K562 (cell line): ENCODE results near the gene FBXO46. TPM values are rescaled to one million over a fixed set of nuclear protein-coding genes. Genes with fewer than 3 reads are reported as not detected.
A peak's percentile ranks its signal among the peaks of the same experiment; 100 is the strongest.

Source experiments
- BACH1 ChIP-seq: fragments of 200-800 bp; sonication (Bioruptor generic); IDR thresholded peaks from 2 replicates; pipeline ENCODE4 v1.6.1; 2016; ENCODE audit warnings: missing genetic modification characterization, missing compliant biosample characterization
- BRD4 ChIP-seq: fragments of 200-600 bp; sonication (generic); IDR thresholded peaks from 2 replicates; pipeline ENCODE4 v1.6.1; 2017; ENCODE audit warnings: inconsistent platforms
- CEBPG ChIP-seq, 3 experiments: fragments of 200-800 bp in 1 of 3; sonication (Bioruptor generic) in 1 of 3; sonication (generic) in 1 of 3; formaldehyde crosslinking in 1 of 3; IDR thresholded peaks in 2 of 3; conservative IDR thresholded peaks in 1 of 3; 2 replicates each; pipeline versions ENCODE4 v1.6.1 to v1.8.0; 2016 to 2022; ENCODE audit warnings: missing compliant biosample characterization in 2 of 3, missing genetic modification characterization in 2 of 3, mild to moderate bottlenecking in 1 of 3, missing genetic modification reagents in 1 of 3
- CREB1 ChIP-seq, 2 experiments: sonication (generic) in 1 of 2; formaldehyde crosslinking in 1 of 2; IDR thresholded peaks; 2 replicates each; pipeline versions ENCODE4 v1.6.1 to v1.8.0; 2012 to 2022; ENCODE audit warnings: inconsistent platforms in 1 of 2, mild to moderate bottlenecking in 1 of 2, missing genetic modification reagents in 1 of 2, moderate library complexity in 1 of 2
- ETV5 ChIP-seq: sonication (generic); formaldehyde crosslinking; IDR thresholded peaks from 2 replicates; pipeline ENCODE4 v1.4.0; 2020; ENCODE audit warnings: low read depth, mild to moderate bottlenecking, missing genetic modification reagents
- HDAC8 ChIP-seq: fragments of 450-650 bp; IDR thresholded peaks from 2 replicates; pipeline ENCODE4 v1.6.1; 2016; ENCODE audit warnings: mild to moderate bottlenecking, missing genetic modification characterization, moderate library complexity, missing compliant biosample characterization
- HNRNPH1 ChIP-seq: fragments of 200-400 bp; formaldehyde crosslinking; optimal IDR thresholded peaks from 2 replicates; pipeline ENCODE3; 2017; ENCODE audit warnings: low read depth, mild to moderate bottlenecking, low read length, moderate library complexity
- KAT8 ChIP-seq: fragments of 450-650 bp; IDR thresholded peaks from 2 replicates; pipeline ENCODE4 v1.6.1; 2016; ENCODE audit warnings: low read depth, mild to moderate bottlenecking
- MCM2 ChIP-seq: fragments of 450-650 bp; IDR thresholded peaks from 2 replicates; pipeline ENCODE4 v1.6.1; 2017; ENCODE audit warnings: low read depth, mild to moderate bottlenecking
- NFXL1 ChIP-seq: fragments of 450-650 bp; formaldehyde crosslinking; IDR thresholded peaks from 2 replicates; pipeline ENCODE4 v1.4.0; 2021; ENCODE audit warnings: mild to moderate bottlenecking
- RBM14 ChIP-seq: fragments of 200-400 bp; formaldehyde crosslinking; IDR thresholded peaks from 2 replicates; pipeline ENCODE4 v1.6.1; 2018; ENCODE audit warnings: low read depth, mild to moderate bottlenecking, low read length, moderate library complexity, borderline replicate concordance; ENCODE audit not compliant: insufficient read depth
- RBM34 ChIP-seq: fragments of 200-400 bp; formaldehyde crosslinking; IDR thresholded peaks from 2 replicates; pipeline ENCODE4 v1.6.1; 2018; ENCODE audit warnings: low read length, borderline replicate concordance; ENCODE audit not compliant: insufficient read depth
- STAG1 ChIP-seq: sonication (generic); formaldehyde crosslinking; IDR thresholded peaks from 2 replicates; pipeline ENCODE4 v1.5.0; 2020; ENCODE audit warnings: missing genetic modification reagents, borderline replicate concordance
- TCF3 ChIP-seq: sonication (generic); formaldehyde crosslinking; IDR thresholded peaks from 2 replicates; pipeline ENCODE4 v1.4.0; 2020; ENCODE audit warnings: mild to moderate bottlenecking, missing genetic modification reagents
- TRIM24 ChIP-seq, 2 experiments: fragments of 450-650 bp; IDR thresholded peaks; 2 replicates each; pipeline ENCODE4 v1.6.1; 2016
- ZNF124 ChIP-seq: sonication (generic); formaldehyde crosslinking; IDR thresholded peaks from 2 replicates; pipeline ENCODE4 v1.8.1; 2022; ENCODE audit warnings: missing genetic modification reagents
- ZNF282 ChIP-seq: sonication (generic); formaldehyde crosslinking; IDR thresholded peaks from 2 replicates; pipeline ENCODE4 v1.8.1; 2023; ENCODE audit warnings: missing genetic modification reagents
- ZNF384 ChIP-seq: IDR thresholded peaks from 2 replicates; pipeline ENCODE4 v1.6.1; 2012; ENCODE audit warnings: low read depth, low read length, improper control_type of control experiment
- polyA plus RNA-seq, 8 experiments: library from polyadenylated mRNA; depleted of rRNA in 4 of 8; stranded (reverse) in 5 of 8; unstranded in 3 of 8; fragments of >200 nt; fragmentation: Nextera tagmentation in 2 of 8; fragmentation: Illumina TruSeq in 1 of 8; extraction: Ambion mirVana in 2 of 8; extraction: Trizol in 1 of 8; gene quantifications; 2 replicates each; pipeline versions ENCODE4 v1.2.1 to v1.2.3, GENCODE V29; 2011 to 2014; ENCODE audit warnings: inconsistent platforms in 1 of 8, missing spikeins in 1 of 8
- total RNA-seq, 7 experiments: library from RNA; depleted of rRNA in 6 of 7; stranded (reverse); fragments of >200 nt in 6 of 7; fragmentation: Illumina TruSeq in 2 of 7; extraction: Trizol in 2 of 7; gene quantifications; 2 replicates each; pipeline versions ENCODE4 v1.2.1 to v1.2.3, GENCODE V29; 2011 to 2021; ENCODE audit warnings: low replicate concordance in 1 of 7
- TF ChIP-seq, protein P1 (sequence below): sonication (generic); formaldehyde crosslinking; IDR thresholded peaks from 2 replicates; pipeline ENCODE4 v1.8.0; 2023; ENCODE audit warnings: missing genetic modification reagents, mild to moderate bottlenecking, borderline replicate concordance
- TF ChIP-seq, protein P2 (sequence below), 2 experiments: fragments of 450-650 bp; IDR thresholded peaks; 2 replicates each; pipeline ENCODE4 v1.6.1; 2016

The FBXO46 gene
- total and polyA plus RNA-seq, 9 of the 15 experiments (the other 6 are each of a cell fraction or from before 2014, with no cell fraction given): 1.5 to 36.1 (median 7.3) TPM

DNA sequence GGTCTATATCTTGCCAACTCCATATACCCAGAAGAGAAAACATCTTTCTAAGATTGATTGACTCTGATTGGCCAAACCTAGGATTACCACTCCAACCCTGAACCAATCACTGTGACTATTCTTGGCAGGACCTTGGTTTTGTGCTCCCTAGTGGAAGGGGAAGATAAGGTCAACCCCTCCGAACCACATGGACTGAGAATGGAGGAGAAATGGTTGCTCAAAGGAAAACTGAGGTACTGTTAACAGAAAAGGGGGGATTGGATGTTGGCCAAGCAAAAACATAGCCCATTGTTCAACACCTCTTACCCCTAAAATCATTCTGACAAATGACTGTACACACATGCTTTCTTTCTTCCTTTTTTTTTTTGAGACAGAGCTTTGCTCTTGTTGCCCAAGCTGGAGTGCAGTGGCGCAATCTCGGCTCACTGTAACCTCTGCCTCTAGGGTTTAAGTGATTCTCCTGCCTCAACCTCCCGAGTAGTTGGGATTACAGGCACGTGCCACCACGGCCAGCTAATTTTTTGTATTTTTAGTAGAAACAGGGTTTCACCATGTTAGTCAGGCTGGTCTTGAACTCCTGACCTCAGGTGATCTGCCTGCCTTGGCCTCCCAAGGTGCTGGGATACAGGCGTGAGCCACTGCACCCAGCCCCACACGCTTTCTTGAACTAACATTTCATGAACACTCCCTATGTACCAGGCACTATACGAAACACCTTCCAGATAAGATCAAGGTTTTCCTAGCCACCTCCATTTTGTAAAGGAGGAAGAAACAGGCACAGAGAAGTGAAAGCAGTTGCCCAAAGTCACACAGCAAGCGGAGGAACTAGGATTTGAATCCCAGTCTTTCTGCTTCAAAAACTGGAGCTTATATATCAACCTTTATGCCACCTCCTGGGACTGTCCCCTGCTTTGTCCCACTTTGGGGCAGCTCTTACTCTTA, 9.1 kb upstream of the FBXO46 start (continued):
- no peak for TF ChIP-seq HNRNPH1
- no peak for TF ChIP-seq RBM14
- TF ChIP-seq, protein P1, sequence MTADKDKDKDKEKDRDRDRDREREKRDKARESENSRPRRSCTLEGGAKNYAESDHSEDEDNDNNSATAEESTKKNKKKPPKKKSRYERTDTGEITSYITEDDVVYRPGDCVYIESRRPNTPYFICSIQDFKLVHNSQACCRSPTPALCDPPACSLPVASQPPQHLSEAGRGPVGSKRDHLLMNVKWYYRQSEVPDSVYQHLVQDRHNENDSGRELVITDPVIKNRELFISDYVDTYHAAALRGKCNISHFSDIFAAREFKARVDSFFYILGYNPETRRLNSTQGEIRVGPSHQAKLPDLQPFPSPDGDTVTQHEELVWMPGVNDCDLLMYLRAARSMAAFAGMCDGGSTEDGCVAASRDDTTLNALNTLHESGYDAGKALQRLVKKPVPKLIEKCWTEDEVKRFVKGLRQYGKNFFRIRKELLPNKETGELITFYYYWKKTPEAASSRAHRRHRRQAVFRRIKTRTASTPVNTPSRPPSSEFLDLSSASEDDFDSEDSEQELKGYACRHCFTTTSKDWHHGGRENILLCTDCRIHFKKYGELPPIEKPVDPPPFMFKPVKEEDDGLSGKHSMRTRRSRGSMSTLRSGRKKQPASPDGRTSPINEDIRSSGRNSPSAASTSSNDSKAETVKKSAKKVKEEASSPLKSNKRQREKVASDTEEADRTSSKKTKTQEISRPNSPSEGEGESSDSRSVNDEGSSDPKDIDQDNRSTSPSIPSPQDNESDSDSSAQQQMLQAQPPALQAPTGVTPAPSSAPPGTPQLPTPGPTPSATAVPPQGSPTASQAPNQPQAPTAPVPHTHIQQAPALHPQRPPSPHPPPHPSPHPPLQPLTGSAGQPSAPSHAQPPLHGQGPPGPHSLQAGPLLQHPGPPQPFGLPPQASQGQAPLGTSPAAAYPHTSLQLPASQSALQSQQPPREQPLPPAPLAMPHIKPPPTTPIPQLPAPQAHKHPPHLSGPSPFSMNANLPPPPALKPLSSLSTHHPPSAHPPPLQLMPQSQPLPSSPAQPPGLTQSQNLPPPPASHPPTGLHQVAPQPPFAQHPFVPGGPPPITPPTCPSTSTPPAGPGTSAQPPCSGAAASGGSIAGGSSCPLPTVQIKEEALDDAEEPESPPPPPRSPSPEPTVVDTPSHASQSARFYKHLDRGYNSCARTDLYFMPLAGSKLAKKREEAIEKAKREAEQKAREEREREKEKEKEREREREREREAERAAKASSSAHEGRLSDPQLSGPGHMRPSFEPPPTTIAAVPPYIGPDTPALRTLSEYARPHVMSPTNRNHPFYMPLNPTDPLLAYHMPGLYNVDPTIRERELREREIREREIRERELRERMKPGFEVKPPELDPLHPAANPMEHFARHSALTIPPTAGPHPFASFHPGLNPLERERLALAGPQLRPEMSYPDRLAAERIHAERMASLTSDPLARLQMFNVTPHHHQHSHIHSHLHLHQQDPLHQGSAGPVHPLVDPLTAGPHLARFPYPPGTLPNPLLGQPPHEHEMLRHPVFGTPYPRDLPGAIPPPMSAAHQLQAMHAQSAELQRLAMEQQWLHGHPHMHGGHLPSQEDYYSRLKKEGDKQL (CRISPR knock-in tag): no peak
- TF ChIP-seq NFXL1: no peak
- no peak for TF ChIP-seq ZNF124
- TF ChIP-seq, protein P2, sequence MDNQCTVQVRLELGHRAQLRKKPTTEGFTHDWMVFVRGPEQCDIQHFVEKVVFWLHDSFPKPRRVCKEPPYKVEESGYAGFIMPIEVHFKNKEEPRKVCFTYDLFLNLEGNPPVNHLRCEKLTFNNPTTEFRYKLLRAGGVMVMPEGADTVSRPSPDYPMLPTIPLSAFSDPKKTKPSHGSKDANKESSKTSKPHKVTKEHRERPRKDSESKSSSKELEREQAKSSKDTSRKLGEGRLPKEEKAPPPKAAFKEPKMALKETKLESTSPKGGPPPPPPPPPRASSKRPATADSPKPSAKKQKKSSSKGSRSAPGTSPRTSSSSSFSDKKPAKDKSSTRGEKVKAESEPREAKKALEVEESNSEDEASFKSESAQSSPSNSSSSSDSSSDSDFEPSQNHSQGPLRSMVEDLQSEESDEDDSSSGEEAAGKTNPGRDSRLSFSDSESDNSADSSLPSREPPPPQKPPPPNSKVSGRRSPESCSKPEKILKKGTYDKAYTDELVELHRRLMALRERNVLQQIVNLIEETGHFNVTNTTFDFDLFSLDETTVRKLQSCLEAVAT (IDR thresholded peaks at IDR 0.05): no peak; a peak in 2 of 4 replicates
- no peak for TF ChIP-seq ETV5 (CRISPR knock-in tag)
- TF ChIP-seq BACH1 (tag): peak; percentile 70
- no peak for TF ChIP-seq ZNF282 (CRISPR knock-in tag)
- no peak for TF ChIP-seq RBM34
- peak; percentile 75; the same call in 1 of the 2 replicates for TF ChIP-seq KAT8
- no peak for TF ChIP-seq MCM2
- TF ChIP-seq BRD4: peak; percentile 92
- TF ChIP-seq TCF3 (CRISPR knock-in tag): no peak; the same call in 1 of the 2 replicates
- peak; percentile 81 for TF ChIP-seq HDAC8 (tag)
- TF ChIP-seq CEBPG (CRISPR knock-in tag; IDR thresholded peaks at IDR 0.05): peak; percentile 71
- TF ChIP-seq CEBPG (tag; conservative IDR thresholded peaks at IDR 0.05 in 1 of 2, IDR thresholded peaks at IDR 0.05 in 1 of 2): peak; percentile 88 to 91
- 0 out of 4 replicates have a peak, but pooled peaks of 1 of the 2 experiments have one; percentile 7 for TF ChIP-seq TRIM24 (IDR thresholded peaks at IDR 0.05)
- TF ChIP-seq CREB1 (IDR thresholded peaks at IDR 0.05): no peak
- 0 out of 2 replicates have a peak, but pooled peaks have one; percentile 21 for TF ChIP-seq CREB1 (CRISPR knock-in tag; IDR thresholded peaks at IDR 0.05)
- TF ChIP-seq STAG1 (CRISPR knock-in tag): no peak
- no peak for TF ChIP-seq ZNF384
